K562 (cell line): ENCODE results near the gene HNRNPDL. TPM values are rescaled to one million over a fixed set of nuclear protein-coding genes. Genes with fewer than 3 reads are reported as not detected.

Source experiments
- BHLHE40 ChIP-seq: IDR thresholded peaks from 2 replicates; pipeline ENCODE4 v1.6.1; 2011; ENCODE audit warnings: low read length, improper control_type of control experiment
- ETV1 ChIP-seq: fragments of 450-650 bp; conservative IDR thresholded peaks from 2 replicates; pipeline ENCODE4 v1.6.1; 2016; ENCODE audit warnings: missing genetic modification characterization, control low read depth, low read depth, missing compliant biosample characterization
- ETV6 ChIP-seq, 3 experiments: fragments of 150-350 bp in 1 of 3; sonication (generic) in 1 of 3; formaldehyde crosslinking in 1 of 3; IDR thresholded peaks; 2 replicates each; pipeline versions ENCODE4 v1.6.1 to v1.8.0; 2014 to 2022; ENCODE audit warnings: borderline replicate concordance in 2 of 3, low read depth in 2 of 3, antibody characterized with exemption in 1 of 3, low read length in 1 of 3, mild to moderate bottlenecking in 1 of 3, missing genetic modification reagents in 1 of 3
- FOXO4 ChIP-seq: fragments of 450-650 bp; formaldehyde crosslinking; IDR thresholded peaks from 2 replicates; pipeline ENCODE4 v1.4.0; 2020; ENCODE audit warnings: mild to moderate bottlenecking, moderate library complexity
- HMG20B ChIP-seq: fragments of 250-450 bp; sonication (Bioruptor Pico); IDR thresholded peaks from 2 replicates; pipeline ENCODE4 v1.5.0; 2021; ENCODE audit warnings: mild to moderate bottlenecking
- MCM5 ChIP-seq: fragments of 450-650 bp; IDR thresholded peaks from 2 replicates; pipeline ENCODE4 v1.6.1; 2016; ENCODE audit warnings: low read depth
- MECOM ChIP-seq: fragments of 250-450 bp; sonication (Bioruptor Pico); IDR thresholded peaks from 2 replicates; pipeline ENCODE4 v1.8.0; 2022; ENCODE audit warnings: inconsistent platforms
- PML ChIP-seq: IDR thresholded peaks from 2 replicates; pipeline ENCODE4 v1.6.1; 2012; ENCODE audit warnings: low read length, inconsistent platforms
- SIN3A ChIP-seq, 2 experiments: fragments of 150-350 bp in 1 of 2; IDR thresholded peaks; 2 replicates each; pipeline ENCODE4 v1.6.1; 2011 to 2016; ENCODE audit warnings: borderline replicate concordance in 2 of 2, low read depth in 2 of 2, low read length in 2 of 2, mild to moderate bottlenecking in 2 of 2, moderate library complexity in 2 of 2; ENCODE audit not compliant: control insufficient read depth in 1 of 2
- TAF9B ChIP-seq: fragments of 450-650 bp; IDR thresholded peaks from 2 replicates; pipeline ENCODE4 v1.6.1; 2018; ENCODE audit warnings: mild to moderate bottlenecking; ENCODE audit not compliant: partially characterized antibody
- TSC22D4 ChIP-seq: fragments of 450-650 bp; IDR thresholded peaks from 2 replicates; pipeline ENCODE4 v1.6.1; 2016; ENCODE audit warnings: missing genetic modification characterization, missing biosample characterization, control low read depth
- ZBTB34 ChIP-seq: fragments of 250-450 bp; sonication (Bioruptor Pico); IDR thresholded peaks from 2 replicates; pipeline ENCODE4 v1.8.0; 2021; ENCODE audit warnings: mild to moderate bottlenecking, moderate library complexity
- ZNF518B ChIP-seq: fragments of 250-450 bp; sonication (Bioruptor Pico); IDR thresholded peaks from 2 replicates; pipeline ENCODE4 v1.5.0; 2021; ENCODE audit warnings: mild to moderate bottlenecking, moderate library complexity
- ZNF696 ChIP-seq: fragments of 250-450 bp; sonication (Bioruptor Pico); conservative IDR thresholded peaks from 2 replicates; pipeline ENCODE4 v1.4.0; 2020; ENCODE audit warnings: mild to moderate bottlenecking, moderate library complexity
- ZNF76 ChIP-seq: fragments of 250-450 bp; sonication (Bioruptor Pico); IDR thresholded peaks from 2 replicates; pipeline ENCODE4 v1.4.0; 2020; ENCODE audit warnings: mild to moderate bottlenecking, moderate library complexity, borderline replicate concordance
- polyA plus RNA-seq, 8 experiments: library from polyadenylated mRNA; depleted of rRNA in 4 of 8; stranded (reverse) in 5 of 8; unstranded in 3 of 8; fragments of >200 nt; fragmentation: Nextera tagmentation in 2 of 8; fragmentation: Illumina TruSeq in 1 of 8; extraction: Ambion mirVana in 2 of 8; extraction: Trizol in 1 of 8; gene quantifications; 2 replicates each; pipeline versions ENCODE4 v1.2.1 to v1.2.3, GENCODE V29; 2011 to 2014; ENCODE audit warnings: inconsistent platforms in 1 of 8, missing spikeins in 1 of 8
- total RNA-seq, 7 experiments: library from RNA; depleted of rRNA in 6 of 7; stranded (reverse); fragments of >200 nt in 6 of 7; fragmentation: Illumina TruSeq in 2 of 7; extraction: Trizol in 2 of 7; gene quantifications; 2 replicates each; pipeline versions ENCODE4 v1.2.1 to v1.2.3, GENCODE V29; 2011 to 2021; ENCODE audit warnings: low replicate concordance in 1 of 7
- TF ChIP-seq, protein P1 (sequence below): sonication (generic); formaldehyde crosslinking; IDR thresholded peaks from 2 replicates; pipeline ENCODE4 v1.9.0; 2022; ENCODE audit warnings: mild to moderate bottlenecking, missing genetic modification reagents
- TF ChIP-seq, protein P2 (sequence below), 3 experiments: fragments of 200-800 bp in 1 of 3; sonication (Bioruptor generic) in 1 of 3; sonication (generic) in 1 of 3; formaldehyde crosslinking in 1 of 3; IDR thresholded peaks; 2 replicates each; pipeline versions ENCODE4 v1.6.1 to v1.8.0; 2016 to 2022; ENCODE audit warnings: mild to moderate bottlenecking in 2 of 3, missing compliant biosample characterization in 2 of 3, missing genetic modification characterization in 2 of 3, missing genetic modification reagents in 1 of 3

Gene HNRNPDL
- total and polyA plus RNA-seq, 9 of the 15 experiments (the other 6 are each of a cell fraction or from before 2014, with no cell fraction given): 243 to 652 (median 351) TPM

DNA sequence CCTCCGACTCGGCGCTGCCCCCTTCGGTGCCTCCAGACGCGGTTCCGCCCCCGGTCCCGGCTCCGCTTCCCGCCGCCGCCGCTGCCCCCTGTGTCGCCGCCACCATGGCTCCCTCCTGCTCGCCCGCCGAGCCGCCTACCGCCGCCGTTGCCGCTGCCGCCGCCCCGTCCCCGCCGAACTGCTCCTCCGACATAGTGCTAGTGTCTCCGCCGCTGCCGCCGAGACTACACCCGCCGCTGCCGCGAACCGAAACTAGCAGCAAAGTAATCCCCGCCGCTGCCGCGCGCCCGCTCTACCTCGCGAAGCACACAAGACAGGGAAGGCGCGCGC lies 56.8 kb downstream of the HNRNPDL start (continued):
- TF ChIP-seq ZNF518B (no peak), FOXO4 (CRISPR knock-in tag) (no peak), SIN3A (IDR thresholded peaks at IDR 0.05; ENCODE audit: borderline replicate concordance in 2 of 2, control insufficient read depth in 1 of 2, low read depth in 2 of 2, low read length in 2 of 2) (0 out of 4 replicates have a peak, but pooled peaks of 1 of the 2 experiments have one; percentile 2), PML (no peak), MCM5 (no peak), TSC22D4 (tag) (no peak), MECOM (CRISPR knock-in tag) (no peak), BHLHE40 (no peak), ETV1 (tag) (no peak), ZNF76 (CRISPR knock-in tag) (no peak), TAF9B (no peak), HMG20B (no peak), ZNF696 (CRISPR knock-in tag) (no peak), ZBTB34 (CRISPR knock-in tag) (no peak), ETV6 (IDR thresholded peaks at IDR 0.05; ENCODE audit: borderline replicate concordance in 1 of 2, low read depth in 2 of 2, low read length in 1 of 2) (no peak), ETV6 (CRISPR knock-in tag; IDR thresholded peaks at IDR 0.05; ENCODE audit: borderline replicate concordance) (no peak)
- TF ChIP-seq, protein P1, sequence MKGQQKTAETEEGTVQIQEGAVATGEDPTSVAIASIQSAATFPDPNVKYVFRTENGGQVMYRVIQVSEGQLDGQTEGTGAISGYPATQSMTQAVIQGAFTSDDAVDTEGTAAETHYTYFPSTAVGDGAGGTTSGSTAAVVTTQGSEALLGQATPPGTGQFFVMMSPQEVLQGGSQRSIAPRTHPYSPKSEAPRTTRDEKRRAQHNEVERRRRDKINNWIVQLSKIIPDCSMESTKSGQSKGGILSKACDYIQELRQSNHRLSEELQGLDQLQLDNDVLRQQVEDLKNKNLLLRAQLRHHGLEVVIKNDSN (CRISPR knock-in tag): no peak
- TF ChIP-seq, protein P2, sequence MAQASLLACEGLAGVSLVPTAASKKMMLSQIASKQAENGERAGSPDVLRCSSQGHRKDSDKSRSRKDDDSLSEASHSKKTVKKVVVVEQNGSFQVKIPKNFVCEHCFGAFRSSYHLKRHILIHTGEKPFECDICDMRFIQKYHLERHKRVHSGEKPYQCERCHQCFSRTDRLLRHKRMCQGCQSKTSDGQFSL (CRISPR knock-in tag; IDR thresholded peaks at IDR 0.05): 0 out of 2 replicates have a peak, but pooled peaks have one; percentile 7
- TF ChIP-seq, protein P2 (tag; IDR thresholded peaks at IDR 0.05): no peak
